GM18867 (cell line): ENCODE results near the gene RINL.
A peak's percentile ranks its signal among the peaks of the same experiment; 100 is the strongest.
"Not testable (repeated sequence)": the region's sequence is repeated elsewhere in the genome, so short reads cannot be mapped to it uniquely, and the experiment has no call there.

ENCODE experiments used
- ATAC-seq: cut with Tn5 transposase; IDR thresholded peaks from one replicate; pipeline ENCODE4 v1.9.1; 2021; ENCODE audit warnings: mild to moderate bottlenecking, moderate library complexity; ENCODE audit not compliant: unreplicated experiment

RINL gene

GRCh38 chr19:38836983-38837626 lies 41.0 kb downstream of the RINL start:
- no peak for ATAC-seq

GRCh38 chr19:38836159-38836982 lies 41.7 kb downstream of the RINL start:
- ATAC-seq, result no peak

DNA sequence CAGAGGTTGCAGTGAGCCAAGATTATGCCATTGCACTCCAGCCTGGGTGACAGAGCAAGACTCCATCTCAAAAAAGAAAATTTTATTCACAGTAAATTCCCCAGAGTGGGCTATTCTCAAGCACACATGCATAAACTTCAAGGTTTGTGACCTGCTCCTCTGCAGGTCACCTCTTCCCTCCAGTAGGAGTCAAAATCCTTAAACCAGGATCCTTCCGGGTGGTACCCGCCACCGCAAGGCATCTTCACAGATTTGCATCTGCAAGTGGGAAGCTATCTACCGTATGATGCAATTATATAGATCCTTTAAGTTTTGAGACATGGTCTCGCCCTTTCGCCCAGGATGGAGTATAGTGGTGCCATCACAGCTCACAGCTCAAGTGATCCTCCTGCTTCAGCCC lies 43.5 kb downstream of the RINL start:
- no peak for ATAC-seq

- ATAC-seq, result no peak
These were observed 44.0 kb downstream of the RINL start for GRCh38 chr19:38834104-38834490.

- no peak for ATAC-seq
These were observed 45.0 kb downstream of the RINL start for GRCh38 chr19:38833092-38833425.

DNA sequence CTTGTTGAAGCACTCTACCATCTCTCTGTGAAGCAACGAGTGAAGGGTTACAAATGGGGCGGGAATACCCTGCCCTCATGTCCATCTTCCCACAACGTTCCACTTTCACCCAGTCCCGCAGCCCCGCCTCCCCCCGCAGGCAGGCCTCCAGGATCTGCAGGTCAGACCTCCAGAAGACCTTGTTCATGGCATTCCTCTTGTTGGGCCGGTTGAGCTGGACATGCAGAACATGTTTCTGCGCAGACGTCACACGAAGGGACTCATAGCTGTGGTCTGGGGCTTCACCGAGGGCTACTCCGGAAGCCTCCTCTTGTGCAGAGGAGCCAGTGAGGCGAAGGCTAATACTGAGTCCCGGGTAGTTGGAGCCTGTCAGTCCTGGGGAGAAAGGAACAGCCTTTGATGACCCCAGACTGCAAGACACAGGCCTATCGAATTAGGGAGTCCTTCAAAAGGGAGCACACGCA lies 46.9 kb downstream of the RINL start:
- ATAC-seq, result peak; percentile 22

GRCh38 chr19:38830039-38830733 lies 47.9 kb downstream of the RINL start:
- no peak for ATAC-seq

DNA sequence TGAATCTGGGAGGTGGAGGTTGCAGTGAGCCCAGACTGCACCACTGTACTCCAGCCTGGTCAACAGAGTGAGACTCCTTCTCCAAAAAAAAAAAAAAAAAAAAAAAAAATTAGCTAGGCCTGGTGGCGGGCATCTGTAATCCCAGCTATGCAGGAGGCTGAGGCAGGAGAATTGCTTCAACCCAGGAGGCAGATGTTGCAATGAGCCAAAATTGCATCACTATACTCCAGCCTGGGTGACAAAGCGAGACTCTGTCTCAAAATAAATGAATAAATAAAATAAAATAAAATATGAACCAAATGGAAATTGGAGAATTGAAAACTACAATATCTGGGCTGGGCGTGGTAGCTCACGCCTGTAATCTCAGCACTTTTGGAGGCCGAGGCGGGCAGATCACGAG lies 48.9 kb downstream of the RINL start:
- ATAC-seq, result not testable (repeated sequence)

DNA sequence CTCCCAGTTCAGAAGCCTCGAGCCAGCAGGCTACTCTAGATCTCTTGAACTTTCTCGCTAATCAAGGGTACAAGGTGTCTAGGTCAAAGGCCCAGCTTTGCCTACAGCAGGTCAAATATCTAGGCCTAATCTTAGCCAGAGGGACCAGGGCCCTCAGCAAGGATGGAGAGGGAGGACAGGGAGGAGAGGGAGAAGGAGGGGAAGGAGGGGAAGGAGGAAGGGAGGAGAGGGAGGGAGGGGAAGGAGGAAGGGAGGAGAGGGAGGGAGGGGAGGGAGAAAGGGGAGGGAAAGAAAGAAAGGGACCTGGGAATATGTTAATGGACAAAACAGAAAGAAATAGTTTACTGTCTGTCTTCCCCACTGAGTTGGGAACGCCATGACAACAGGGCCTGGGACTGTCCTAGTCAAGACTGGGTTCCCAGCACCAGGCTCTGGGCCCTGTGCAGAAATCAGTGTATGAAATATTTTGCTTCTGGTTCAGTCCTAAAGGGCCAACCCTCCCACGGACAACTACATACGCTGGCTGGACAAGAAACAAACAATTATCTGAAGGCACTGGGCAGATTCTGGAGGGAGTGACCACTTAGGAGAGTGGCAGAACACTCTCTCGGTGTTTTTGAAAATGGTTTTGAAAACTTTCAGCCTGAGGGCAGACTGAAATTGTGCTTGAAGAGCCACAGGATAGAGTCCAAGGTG lies 51.1 kb downstream of the RINL start:
- ATAC-seq, result no peak

DNA sequence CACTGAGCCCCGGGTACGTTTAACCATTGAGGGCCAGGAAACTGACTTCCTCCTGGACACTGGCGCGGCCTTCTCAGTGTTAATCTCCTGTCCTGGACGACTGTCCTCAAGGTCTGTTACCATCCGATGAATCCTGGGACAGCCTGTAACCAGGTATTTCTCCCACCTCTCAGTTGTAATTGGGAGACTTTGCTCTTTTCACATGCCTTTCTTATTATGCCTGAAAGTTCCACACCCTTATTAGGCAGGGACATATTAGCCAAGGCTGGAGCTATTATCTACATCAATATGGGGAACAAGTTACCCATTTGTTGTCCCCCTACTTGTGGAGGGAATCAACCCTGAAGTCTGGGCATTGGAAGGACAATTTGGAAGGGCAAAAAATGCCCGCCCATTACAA lies 52.1 kb downstream of the RINL start:
- ATAC-seq, result not testable (repeated sequence)

- ATAC-seq, result not testable (repeated sequence)
These were observed 56.7 kb downstream of the RINL start for GRCh38 chr19:38821230-38821825.

DNA sequence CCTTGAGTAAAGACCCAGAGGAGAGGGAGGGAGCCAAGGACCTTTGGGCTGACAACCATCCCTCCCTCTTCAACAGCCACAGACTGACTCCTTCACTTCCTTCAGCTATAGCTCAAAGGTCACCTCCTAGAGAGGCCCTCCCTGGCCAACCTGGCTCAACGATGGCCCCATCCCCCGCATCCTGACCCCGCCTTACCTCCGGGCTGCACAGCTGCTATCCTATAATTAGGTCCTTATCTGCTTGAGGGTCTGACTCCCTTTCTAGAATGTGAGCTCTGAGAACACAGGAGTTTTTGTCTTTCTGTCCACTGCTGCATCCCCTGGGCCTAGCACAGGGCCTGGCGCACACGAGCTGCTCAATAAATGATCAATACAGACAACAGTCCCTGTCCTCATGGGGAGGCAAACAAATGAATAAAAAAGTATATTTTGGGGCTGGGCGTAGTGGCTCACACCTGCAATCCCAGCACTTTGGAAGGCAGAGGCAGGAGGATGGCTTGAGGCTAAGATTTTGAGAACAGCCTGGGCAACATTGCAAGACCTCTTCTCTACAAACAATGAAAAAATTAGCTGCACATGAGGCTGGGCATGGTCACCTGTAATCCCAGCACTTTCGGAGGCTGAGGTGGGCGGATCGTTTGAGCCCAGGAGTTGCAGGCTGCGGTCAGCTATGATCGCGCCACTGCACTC lies 58.7 kb downstream of the RINL start:
- ATAC-seq, result no peak
